Loucy (cell line): Measurements from ENCODE around the gene CUBN.

Experiments used
- H2AFZ ChIP-seq: fragments of 200-600 bp; sonication (generic); 2 replicates; pipeline ENCODE4 v1.6.0; 2016; ENCODE audit warnings: antibody characterized with exemption, mild to moderate bottlenecking, low read length, moderate library complexity
- H3F3A ChIP-seq: fragments of 200-600 bp; 2 replicates; pipeline ENCODE4 v1.6.0; 2016; ENCODE audit warnings: antibody characterized with exemption, low read depth, mild to moderate bottlenecking
- H3K27me3 ChIP-seq: fragments of 200-600 bp; sonication (generic); 2 replicates; pipeline ENCODE4 v1.6.1; 2014; ENCODE audit warnings: low read length, mild to moderate bottlenecking; ENCODE audit not compliant: insufficient read depth, poor library complexity, severe bottlenecking
- H3K36me3 ChIP-seq: fragments of 200-600 bp; sonication (generic); 2 replicates; pipeline ENCODE4 v1.6.1; 2016; ENCODE audit warnings: low read length; ENCODE audit not compliant: insufficient read depth
- H3K4me1 ChIP-seq: fragments of 200-600 bp; sonication (generic); 2 replicates; pipeline ENCODE4 v1.5.1; 2014; ENCODE audit warnings: low read length, mild to moderate bottlenecking; ENCODE audit not compliant: insufficient read depth, poor library complexity, severe bottlenecking
- H3K4me2 ChIP-seq: fragments of 200-600 bp; sonication (generic); 2 replicates; pipeline ENCODE4 v1.6.0; 2014; ENCODE audit warnings: antibody characterized with exemption, low read length, low read depth, mild to moderate bottlenecking; ENCODE audit not compliant: poor library complexity, severe bottlenecking
- H3K4me3 ChIP-seq: fragments of 200-600 bp; sonication (generic); 2 replicates; pipeline ENCODE4 v1.5.1; 2014; ENCODE audit warnings: low read length, mild to moderate bottlenecking, mixed read lengths; ENCODE audit not compliant: poor library complexity, severe bottlenecking
- H3K79me2 ChIP-seq: fragments of 200-600 bp; sonication (generic); 2 replicates; pipeline ENCODE4 v1.6.1; 2014; ENCODE audit warnings: low read length; ENCODE audit not compliant: insufficient read depth
- H3K9ac ChIP-seq: fragments of 200-600 bp; sonication (generic); 2 replicates; pipeline ENCODE4 v1.6.0; 2014; ENCODE audit warnings: mild to moderate bottlenecking, low read depth, low read length, moderate library complexity; ENCODE audit not compliant: poor library complexity, severe bottlenecking
- H3K9me2 ChIP-seq: fragments of 200-600 bp; sonication (generic); replicated peaks from 2 replicates; pipeline ENCODE4 v1.6.1; 2016; ENCODE audit warnings: low read depth, low read length, mixed read lengths
- H3K9me3 ChIP-seq: fragments of 200-600 bp; sonication (generic); 2 replicates; pipeline ENCODE4 v1.6.1; 2014; ENCODE audit warnings: mild to moderate bottlenecking, antibody characterized with exemption, low read length, low read depth; ENCODE audit not compliant: insufficient read depth
- H4K20me1 ChIP-seq: fragments of 200-600 bp; sonication (generic); 2 replicates; pipeline ENCODE4 v1.6.0; 2014; ENCODE audit warnings: antibody characterized with exemption, low read length, mild to moderate bottlenecking; ENCODE audit not compliant: insufficient read depth, poor library complexity, severe bottlenecking
- CTCF ChIP-seq: fragments of 200-600 bp; sonication (generic); conservative IDR thresholded peaks from 2 replicates; pipeline ENCODE4 v1.5.1; 2014; ENCODE audit warnings: mild to moderate bottlenecking, antibody characterized with exemption, low read length
- EZH2phosphoT487 ChIP-seq: fragments of 200-600 bp; IDR thresholded peaks from 2 replicates; pipeline ENCODE4 v1.6.1; 2018; ENCODE audit warnings: antibody characterized with exemption, mild to moderate bottlenecking, moderate library complexity, borderline replicate concordance

Gene CUBN

DNA sequence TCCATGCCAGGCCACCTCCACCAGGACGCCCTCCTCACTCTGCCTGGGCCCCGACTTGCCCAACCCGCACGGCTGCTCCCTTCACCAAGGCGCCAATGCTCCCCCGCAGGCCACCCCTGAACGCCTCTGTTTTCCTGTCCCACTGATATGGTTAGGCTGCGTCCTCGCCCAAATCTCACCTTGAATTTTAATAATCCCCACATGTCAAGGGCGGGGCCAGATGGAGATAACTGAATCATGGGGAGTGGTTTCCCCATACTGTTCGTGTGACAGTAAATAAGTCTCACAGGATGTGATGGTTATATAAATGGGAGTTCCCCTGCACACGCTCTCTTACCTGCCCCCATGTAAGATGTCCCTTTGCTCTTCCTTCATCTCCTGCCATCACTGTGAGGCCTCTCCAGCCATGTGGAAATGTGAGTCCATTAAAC is 342.2 kb downstream of the CUBN start:
- TF ChIP-seq EZH2phosphoT487 (no peak), CTCF (no peak)
- Histone ChIP-seq H3K9me3 (no peaks in the 10 kb centered on the region), H3K27me3 (no peaks in the 10 kb centered on the region), H3F3A (no peaks in the 10 kb centered on the region), H3K4me2 (no peak overlapping the region), H3K4me3 (no peak overlapping the region), H2AFZ (no peak overlapping the region), H3K79me2 (peaks cover 5% of the 10 kb centered on the region; the same call in 1 of the 2 replicates), H4K20me1 (no peaks in the 10 kb centered on the region), H3K36me3 (no peaks in the 10 kb centered on the region), H3K9ac (no peak overlapping the region), H3K4me1 (no peaks in the 10 kb centered on the region), H3K9me2 (no peaks in the 10 kb centered on the region)

GRCh38 chr10:16780338-16780880 is 349.2 kb downstream of the CUBN start:
- no peak overlapping the region for H3K4me2 ChIP-seq
- no peak overlapping the region for H3K4me3 ChIP-seq
- H3K36me3 ChIP-seq: peaks cover 5% of the 10 kb centered on the region; the same call in 1 of the 2 replicates
- no peaks in the 10 kb centered on the region for H4K20me1 ChIP-seq
- no peaks in the 10 kb centered on the region for H3K9me2 ChIP-seq
- no peaks in the 10 kb centered on the region for H3K9me3 ChIP-seq
- H3K4me1 ChIP-seq: peaks cover 5% of the 10 kb centered on the region
- no peak overlapping the region for H3K9ac ChIP-seq
- TF ChIP-seq CTCF (no peak), EZH2phosphoT487 (no peak)
- H3F3A ChIP-seq: no peaks in the 10 kb centered on the region
- no peak overlapping the region for H2AFZ ChIP-seq
- H3K79me2 ChIP-seq: no peaks in the 10 kb centered on the region
- no peaks in the 10 kb centered on the region for H3K27me3 ChIP-seq

DNA sequence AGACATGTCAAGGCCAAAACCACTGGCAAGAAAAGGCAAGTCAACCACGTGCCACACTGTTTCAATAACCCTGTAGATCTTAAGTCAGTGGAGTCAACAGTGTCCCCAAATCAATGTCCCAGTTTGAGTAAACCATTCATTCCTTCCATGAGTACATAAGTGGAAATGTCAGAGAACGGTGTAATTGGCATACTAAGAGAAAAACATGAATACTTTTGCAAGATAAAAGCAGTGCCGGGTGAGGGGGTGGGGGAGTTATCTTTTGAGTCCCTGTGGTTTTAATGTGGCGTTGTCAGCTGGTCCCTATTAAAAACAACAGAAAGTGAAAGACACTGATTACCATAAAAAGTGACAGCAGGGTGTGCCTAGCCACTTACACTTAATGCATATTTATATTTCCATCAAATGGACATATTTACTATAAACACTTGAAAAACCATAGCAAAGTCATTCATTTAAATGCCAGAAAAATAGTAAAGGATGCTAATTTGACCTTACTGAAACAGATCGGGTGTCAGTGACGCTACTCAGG is 350.2 kb downstream of the CUBN start:
- H3K27me3 ChIP-seq: no peaks in the 10 kb centered on the region
- peaks cover 5% of the 10 kb centered on the region; the same call in 1 of the 2 replicates for H3K36me3 ChIP-seq
- TF ChIP-seq CTCF: no peak
- TF ChIP-seq EZH2phosphoT487: no peak
- peaks cover 5% of the 10 kb centered on the region for H3K4me1 ChIP-seq
- no peak overlapping the region for H3K4me2 ChIP-seq
- no peak overlapping the region for H2AFZ ChIP-seq
- no peaks in the 10 kb centered on the region for H4K20me1 ChIP-seq
- no peaks in the 10 kb centered on the region for H3K79me2 ChIP-seq
- H3K9ac ChIP-seq: no peak overlapping the region
- H3F3A ChIP-seq: no peaks in the 10 kb centered on the region
- H3K9me3 ChIP-seq: no peaks in the 10 kb centered on the region
- H3K9me2 ChIP-seq: no peaks in the 10 kb centered on the region
- no peak overlapping the region for H3K4me3 ChIP-seq
